H1 (cell line): ENCODE measurements around the gene RASAL2. TPM values are rescaled to one million over a fixed set of nuclear protein-coding genes. Genes with fewer than 3 reads are reported as not detected.

Experiments used
- CTCF ChIA-PET: fragments of 300-600 bp; sonication (Branson Sonifier 250); formaldehyde crosslinking; loops from one replicate; lab custom pipeline; 2021; ENCODE audit not compliant: partially characterized antibody; lab: Charles Lee
- POLR2A ChIA-PET: fragments of 300-600 bp; sonication (Branson Sonifier 250); formaldehyde crosslinking; loops from one replicate; lab custom pipeline; 2021; ENCODE audit warnings: inconsistent platforms; ENCODE audit not compliant: partially characterized antibody; lab: Charles Lee
- DNase-seq, 2 experiments: peaks; one replicate each; pipeline versions ENCODE4 v3.0.0 to v3.0.0-alpha.2; 2010 to 2022; ENCODE audit warnings: low spot score in 2 of 2, low read depth in 1 of 2, mixed read lengths in 1 of 2
- FAIRE-seq: peaks from 2 replicates; lab custom pipeline; 2011; peaks lifted over from hg19 to GRCh38; lab: Jason Lieb, UNC
- H2AFZ ChIP-seq: 2 replicates; pipeline ENCODE4 v1.8.1; 2012; ENCODE audit warnings: low read length, inconsistent platforms
- H2AK5ac ChIP-seq: 2 replicates; pipeline ENCODE4 v1.6.1; 2013; ENCODE audit warnings: low read depth, low read length
- H2BK120ac ChIP-seq: replicated peaks from 2 replicates; pipeline ENCODE3; 2013; ENCODE audit warnings: low read depth, low read length, inconsistent platforms
- H2BK12ac ChIP-seq: 2 replicates; pipeline ENCODE4 v1.6.1; 2013; ENCODE audit warnings: low read depth, low read length
- H2BK15ac ChIP-seq: 2 replicates; pipeline ENCODE4 v1.6.1; 2013; ENCODE audit warnings: low read length
- H2BK20ac ChIP-seq: 2 replicates; pipeline ENCODE4 v1.6.1; 2013; ENCODE audit warnings: low read length
- H2BK5ac ChIP-seq: 2 replicates; pipeline ENCODE4 v1.6.1; 2013; ENCODE audit warnings: low read depth, low read length
- H3K14ac ChIP-seq: 2 replicates; pipeline ENCODE4 v1.6.1; 2013; ENCODE audit warnings: inconsistent platforms; ENCODE audit not compliant: insufficient read length
- H3K18ac ChIP-seq: 2 replicates; pipeline ENCODE4 v1.6.1; 2013; ENCODE audit warnings: low read length; ENCODE audit errors: extremely low read depth
- H3K23ac ChIP-seq: 2 replicates; pipeline ENCODE4 v1.6.1; 2013; ENCODE audit warnings: inconsistent platforms; ENCODE audit not compliant: insufficient read length
- H3K23me2 ChIP-seq: 2 replicates; pipeline ENCODE4 v1.6.1; 2013; ENCODE audit warnings: low read depth, low read length
- H3K27ac ChIP-seq: 2 replicates; pipeline ENCODE4 v1.6.1; 2011; ENCODE audit warnings: low read depth, low read length, inconsistent platforms
- H3K27me3 ChIP-seq, 4 experiments: replicated peaks in 1 of 4; 1 replicate in 1 of 4; 2 replicates in 3 of 4; pipeline versions ENCODE4 v1.6.1 to v1.8.1; 2011 to 2013; ENCODE audit warnings: low read length in 3 of 4, mild to moderate bottlenecking in 3 of 4, inconsistent platforms in 2 of 4, mixed read lengths in 2 of 4, moderate library complexity in 1 of 4; ENCODE audit not compliant: control insufficient read depth in 3 of 4, insufficient read depth in 3 of 4; ENCODE audit errors: extremely low read depth in 1 of 4
- H3K36me3 ChIP-seq, 4 experiments: 2 replicates each; pipeline versions ENCODE4 v1.6.1 to v1.8.1; 2011 to 2013; ENCODE audit warnings: mild to moderate bottlenecking in 4 of 4, low read length in 3 of 4, moderate library complexity in 2 of 4, control low read depth in 1 of 4, inconsistent platforms in 1 of 4; ENCODE audit not compliant: insufficient read depth in 4 of 4, control insufficient read depth in 2 of 4
- H3K4ac ChIP-seq: replicated peaks from 2 replicates; pipeline ENCODE3; 2013; ENCODE audit warnings: low read length, low read depth, mixed read lengths, inconsistent platforms; ENCODE audit not compliant: insufficient read length
- H3K4me1 ChIP-seq, 4 experiments: replicated peaks in 1 of 4; 1 replicate in 1 of 4; 2 replicates in 3 of 4; pipeline versions ENCODE4 v1.6.1 to v1.8.1; 2011 to 2013; ENCODE audit warnings: low read length in 3 of 4, inconsistent platforms in 2 of 4, mixed read lengths in 1 of 4; ENCODE audit not compliant: insufficient read depth in 4 of 4, control insufficient read depth in 3 of 4
- H3K4me2 ChIP-seq, 2 experiments: 2 replicates each; pipeline versions ENCODE4 v1.6.1 to v1.8.1; 2011 to 2013; ENCODE audit warnings: low read depth in 2 of 2, low read length in 2 of 2, control low read depth in 1 of 2, inconsistent platforms in 1 of 2, mild to moderate bottlenecking in 1 of 2; ENCODE audit not compliant: insufficient read depth in 1 of 2
- H3K4me3 ChIP-seq, 4 experiments: fragments of 200-600, 300-600 bp in 1 of 4; sonication (generic), shearing (Covaris generic), sonication (Bioruptor Twin) in 1 of 4; 2 replicates each; pipeline versions ENCODE4 v1.5.1 to v1.8.1; 2011 to 2016; ENCODE audit warnings: low read length in 4 of 4, low read depth in 3 of 4, control low read depth in 2 of 4, inconsistent platforms in 2 of 4, mild to moderate bottlenecking in 2 of 4, mixed read lengths in 1 of 4, moderate library complexity in 1 of 4; ENCODE audit not compliant: insufficient read depth in 2 of 4; ENCODE audit errors: extremely low read depth in 1 of 4
- H3K56ac ChIP-seq: replicated peaks from 2 replicates; pipeline ENCODE3; 2013; ENCODE audit warnings: low read depth, mild to moderate bottlenecking, mixed read lengths, low read length, inconsistent platforms; ENCODE audit not compliant: insufficient read length
- H3K79me1 ChIP-seq: 2 replicates; pipeline ENCODE4 v1.6.1; 2013; ENCODE audit warnings: low read depth, low read length, control low read depth
- H3K79me2 ChIP-seq, 2 experiments: 2 replicates each; pipeline versions ENCODE4 v1.6.1 to v1.8.1; 2012 to 2013; ENCODE audit warnings: low read length in 2 of 2, mild to moderate bottlenecking in 2 of 2, inconsistent platforms in 1 of 2; ENCODE audit not compliant: insufficient read depth in 2 of 2, control insufficient read depth in 1 of 2
- H3K9ac ChIP-seq, 4 experiments: replicated peaks in 1 of 4; 1 replicate in 1 of 4; 2 replicates in 3 of 4; pipeline versions ENCODE4 v1.6.1 to v1.8.1; 2011 to 2013; ENCODE audit warnings: low read depth in 3 of 4, low read length in 3 of 4, control low read depth in 2 of 4, mild to moderate bottlenecking in 2 of 4, moderate library complexity in 2 of 4, inconsistent platforms in 1 of 4; ENCODE audit errors: extremely low read depth in 1 of 4
- H3K9me3 ChIP-seq, 2 experiments: 2 replicates each; pipeline versions ENCODE4 v1.6.1 to v1.8.1; 2012 to 2013; ENCODE audit warnings: mild to moderate bottlenecking in 2 of 2, moderate library complexity in 2 of 2, control low read depth in 1 of 2, inconsistent platforms in 1 of 2, low read depth in 1 of 2, low read length in 1 of 2, mixed read lengths in 1 of 2; ENCODE audit not compliant: insufficient read depth in 2 of 2
- H4K20me1 ChIP-seq, 2 experiments: replicated peaks in 1 of 2; 2 replicates each; pipeline versions ENCODE3 to v1.8.1; 2011 to 2013; ENCODE audit warnings: inconsistent platforms in 2 of 2, low read length in 2 of 2, mild to moderate bottlenecking in 1 of 2; ENCODE audit not compliant: insufficient read depth in 2 of 2, control insufficient read depth in 1 of 2
- H4K5ac ChIP-seq: 2 replicates; pipeline ENCODE4 v1.6.1; 2013; ENCODE audit warnings: low read length, low read depth, mixed read lengths, inconsistent platforms; ENCODE audit not compliant: insufficient read length
- H4K8ac ChIP-seq: 2 replicates; pipeline ENCODE4 v1.8.0; 2013; ENCODE audit warnings: mild to moderate bottlenecking, moderate library complexity, low read length, inconsistent platforms; ENCODE audit not compliant: insufficient read depth; ENCODE audit errors: extremely low read depth
- H4K91ac ChIP-seq: replicated peaks from 2 replicates; pipeline ENCODE3; 2013; ENCODE audit warnings: low read length, mixed read lengths, inconsistent platforms; ENCODE audit not compliant: insufficient read length
- SIN3A ChIP-seq, 2 experiments: IDR thresholded peaks in 1 of 2; conservative IDR thresholded peaks in 1 of 2; 2 replicates each; pipeline ENCODE4 v1.6.1; 2011 to 2012; ENCODE audit warnings: low read length in 2 of 2, improper control_type of control experiment in 1 of 2, low read depth in 1 of 2, mild to moderate bottlenecking in 1 of 2
- TAF1 ChIP-seq: IDR thresholded peaks from 2 replicates; pipeline ENCODE4 v1.6.1; 2011; ENCODE audit warnings: mild to moderate bottlenecking, low read depth, low read length
- ZNF274 ChIP-seq: IDR thresholded peaks from 2 replicates; pipeline ENCODE4 v1.7.0; 2012; ENCODE audit warnings: low read length, borderline replicate concordance; ENCODE audit errors: extremely low read depth
- WGBS, 2 experiments: shearing (Covaris generic) in 1 of 2; methylation state at CpG; one replicate each; pipeline versions ENCODE4 v1.1.6 to v1.1.7; 2013 to 2015; ENCODE audit warnings: low lambda C conversion rate in 2 of 2, mixed read lengths in 2 of 2, inconsistent platforms in 1 of 2, low coverage in 1 of 2, missing lambda C conversion rate in 1 of 2; ENCODE audit not compliant: insufficient replicate concordance in 2 of 2, insufficient coverage in 1 of 2, insufficient read length in 1 of 2; ENCODE audit errors: extremely low coverage in 1 of 2, missing lambda C conversion rate in 1 of 2; 5-methylcytosine and 5-hydroxymethylcytosine counted together
- polyA plus RNA-seq, 7 experiments: library from polyadenylated mRNA; depleted of rRNA in 3 of 7; stranded (reverse) in 5 of 7; unstranded in 2 of 7; fragments of >200 nt in 5 of 7; fragments of 200-250 nt in 2 of 7; gene quantifications; 1 replicate in 5 of 7; 2 replicates in 1 of 7; 4 replicates in 1 of 7; pipeline versions ENCODE4 v1.2.1 to v1.2.3, GENCODE V29; 2011 to 2013; ENCODE audit warnings: missing spikeins in 2 of 7, mixed read lengths in 2 of 7
- total RNA-seq: library from RNA; stranded (reverse); fragmentation: NEBNext Ultra II Directional; extraction: Animal tissue kit (Norgen Biotek cat#: 25700); gene quantifications from 2 replicates; pipeline ENCODE4 v1.2.1, GENCODE V29; 2021

RASAL2 gene
- total and polyA plus RNA-seq, 2 of the 8 experiments (the other 6 are each of a cell fraction or from before 2014, with no cell fraction given) = 15.9 to 32.5 TPM

DNA sequence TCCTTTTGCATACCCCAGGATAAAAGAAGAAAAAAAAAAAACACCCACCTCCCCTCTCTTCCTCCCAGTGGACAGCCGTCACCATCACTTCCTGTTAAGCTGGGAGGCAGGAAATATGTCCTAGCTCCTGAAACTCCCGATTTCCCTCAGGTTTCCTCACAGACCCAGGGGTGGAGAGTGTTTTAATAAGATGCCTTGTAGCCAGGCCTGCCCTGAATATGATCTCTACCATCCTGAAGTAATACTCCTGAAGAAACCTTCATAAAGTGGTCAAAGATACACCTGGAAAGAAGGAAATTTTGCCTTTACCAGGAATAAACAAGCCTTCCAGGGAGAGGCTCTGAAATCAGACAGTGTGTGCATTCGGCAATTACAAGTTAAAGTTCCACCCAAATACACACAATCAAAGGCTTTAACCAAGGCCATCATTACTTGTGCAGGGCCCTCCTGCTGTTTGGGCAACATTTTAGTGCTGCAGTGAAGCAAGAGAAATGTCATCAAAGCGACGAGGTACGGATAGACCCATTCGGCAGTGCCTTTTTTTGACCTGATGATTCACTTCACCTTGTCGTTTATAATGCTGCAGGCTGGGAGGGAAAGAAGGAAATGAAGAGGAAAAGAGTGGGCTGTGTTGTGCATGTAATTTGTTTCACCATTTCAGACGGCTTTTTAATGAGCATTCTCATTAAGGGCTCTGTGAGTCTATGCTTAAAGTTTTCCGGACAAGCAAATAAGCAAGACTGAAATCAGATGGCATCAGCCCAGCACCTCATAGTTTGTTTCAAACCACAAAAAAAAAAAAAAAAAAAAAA is 41.0 kb upstream of the RASAL2 start:
- Histone ChIP-seq H4K8ac (no peak overlapping the region), H3K27me3 (no peaks in the 10 kb centered on the region), H3K79me2 (no peaks in the 10 kb centered on the region), H3K36me3 (no peaks in the 10 kb centered on the region), H4K5ac (no peak overlapping the region), H3K4me2 (no peak overlapping the region), H3K4ac (no peak overlapping the region), H2AK5ac (no peak overlapping the region), H2BK12ac (no peak overlapping the region), H4K91ac (no peak overlapping the region), H3K14ac (no peak overlapping the region), H3K9ac (no peak overlapping the region), H2BK20ac (no peak overlapping the region), H3K4me1 (peaks cover 0 to 13% (median 6%) of the 10 kb centered on the region in 4 experiments; a peak in 5 of 7 replicates), H3K27ac (no peak overlapping the region), H2BK5ac (peak overlapping the region; percentile 35; the same call in 1 of the 2 replicates), H3K23me2 (no peaks in the 10 kb centered on the region), H3K9me3 (no peaks in the 10 kb centered on the region), H4K20me1 (no peaks in the 10 kb centered on the region), H3K56ac (no peak overlapping the region), H2BK15ac (no peak overlapping the region), H2BK120ac (no peak overlapping the region), H3K4me3 (no peak overlapping the region), H3K23ac (no peak overlapping the region), H3K79me1 (no peaks in the 10 kb centered on the region), H3K18ac (no peak overlapping the region), H2AFZ (peak overlapping the region; percentile 88)
- FAIRE-seq (no peak), DNase-seq (no peak)
- WGBS, 2 experiments = 86% methylated on average over 10 of the region's 10 CpGs; no CpG with 5 or more reads in 1 of the 2 experiments
- ChIA-PET POLR2A (no interaction called here), CTCF (interaction anchor here (0.6 to 4.9 kb wide), 7 partner anchors 16 to 1296 kb away, joined by 3 to 39 read pairs (median 4); no protein-coding TSS in a partner anchor)
- TF ChIP-seq ZNF274 (no peak), SIN3A (conservative IDR thresholded peaks at IDR 0.05 in 1 of 2, IDR thresholded peaks at IDR 0.05 in 1 of 2; ENCODE audit: low read depth in 1 of 2, low read length in 2 of 2) (no peak), TAF1 (no peak)
